ENCODE data around the gene HSDL1. TPM values are rescaled to one million over a fixed set of nuclear protein-coding genes. Genes with fewer than 3 reads are reported as not detected.

The HSDL1 gene
- polyA plus RNA-seq, 4 donors: 7.1 to 18.7 (median 10.4) TPM

DNA sequence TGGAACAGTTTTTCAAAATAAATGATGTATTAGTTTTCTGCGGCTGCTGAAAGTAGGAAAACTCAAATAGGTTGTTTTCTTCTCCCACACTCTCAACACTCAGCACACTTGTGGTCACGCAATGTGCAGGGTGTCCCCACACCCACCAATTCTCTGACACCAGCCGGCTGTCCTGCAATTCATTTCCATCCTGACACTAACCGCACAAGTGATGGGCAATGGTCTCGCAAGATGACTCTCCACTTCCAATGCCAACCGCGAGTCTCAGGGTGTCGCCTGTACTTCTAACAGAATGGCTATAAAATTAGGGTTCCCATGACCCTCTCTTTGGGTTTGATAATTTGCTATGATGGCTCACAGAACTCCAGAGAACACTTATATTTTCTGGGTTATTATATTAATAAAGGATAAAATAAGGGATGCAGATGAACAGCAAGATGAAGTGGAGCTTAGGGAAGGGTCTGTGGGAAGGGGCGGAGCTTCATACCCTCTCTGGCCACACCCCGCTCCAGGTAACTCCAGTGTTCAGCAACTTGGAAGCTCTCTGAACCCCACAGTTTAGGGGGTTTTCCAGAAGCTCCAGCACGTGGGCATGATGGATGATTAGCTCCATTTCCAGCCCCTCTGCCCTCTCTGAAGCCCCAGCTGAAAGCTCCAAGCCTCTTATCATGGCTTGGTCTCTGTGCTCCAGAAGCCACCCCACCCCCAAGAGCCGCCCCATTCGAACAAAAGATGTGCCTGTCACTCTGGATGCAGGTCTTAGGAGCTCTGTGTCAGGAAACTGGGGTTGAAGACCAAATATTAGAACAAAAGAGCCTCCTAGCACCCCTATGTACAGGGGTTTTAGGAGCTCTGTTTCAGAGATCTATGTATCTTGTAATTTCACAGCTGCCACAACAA is 22.1 kb upstream of the HSDL1 start:
- FAIRE-seq (no peak), DNase-seq (no peak)
- Histone ChIP-seq H3K4me3 (ENCODE audit: low read depth in 1 of 3, low read length in 3 of 3) (no peak overlapping the region), H3K27ac (ENCODE audit: low read depth in 1 of 3, low read length in 2 of 3) (no peak overlapping the region), H3K4me1 (ENCODE audit: control insufficient read depth in 3 of 3, insufficient read depth in 2 of 3, low read depth in 1 of 3, low read length in 2 of 3) (no peaks in the 10 kb centered on the region), H3K9me3 (ENCODE audit: control insufficient read depth in 2 of 2, insufficient read depth in 1 of 2, low read depth in 1 of 2, low read length in 1 of 2) (no peaks in the 10 kb centered on the region), H3K27me3 (ENCODE audit: control insufficient read depth in 3 of 3, insufficient read depth in 3 of 3, low read length in 3 of 3) (peaks cover 0 to 2% (median 0%) of the 10 kb centered on the region in 3 donors), H3K36me3 (ENCODE audit: control insufficient read depth in 3 of 3, insufficient read depth in 2 of 3, low read depth in 1 of 3, low read length in 3 of 3) (no peaks in the 10 kb centered on the region)
- WGBS, 3 donors: 67 to 68% (median 68%) methylated on average over 13 of the region's 13 CpGs

DNA sequence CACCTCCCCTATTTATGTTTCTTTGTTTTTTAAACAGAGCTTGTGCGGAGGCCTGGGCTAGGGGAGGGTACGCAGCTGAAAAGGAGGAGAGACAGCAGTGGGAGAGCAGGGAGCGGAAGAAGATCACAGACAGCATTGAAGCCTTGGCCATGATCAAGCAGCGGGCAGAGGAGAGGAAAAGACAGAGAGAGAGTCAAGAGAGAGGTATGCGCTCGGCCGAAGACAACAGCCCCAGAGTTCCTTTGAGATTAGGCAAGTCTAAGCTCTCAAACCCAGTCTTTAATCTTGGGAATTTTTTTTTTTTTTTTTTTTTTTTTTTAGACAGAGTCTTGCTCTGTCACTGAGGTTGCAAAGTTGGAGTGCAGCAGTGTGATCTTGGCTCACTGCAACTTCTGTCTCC is 20.8 kb upstream of the HSDL1 start:
- Histone ChIP-seq H3K27ac (ENCODE audit: low read depth in 1 of 3, low read length in 2 of 3) (no peak overlapping the region), H3K9me3 (ENCODE audit: control insufficient read depth in 2 of 2, insufficient read depth in 1 of 2, low read depth in 1 of 2, low read length in 1 of 2) (no peaks in the 10 kb centered on the region), H3K36me3 (ENCODE audit: control insufficient read depth in 3 of 3, insufficient read depth in 2 of 3, low read depth in 1 of 3, low read length in 3 of 3) (no peaks in the 10 kb centered on the region), H3K4me3 (ENCODE audit: low read depth in 1 of 3, low read length in 3 of 3) (no peak overlapping the region), H3K27me3 (ENCODE audit: control insufficient read depth in 3 of 3, insufficient read depth in 3 of 3, low read length in 3 of 3) (peaks cover 0 to 2% (median 0%) of the 10 kb centered on the region in 3 donors), H3K4me1 (ENCODE audit: control insufficient read depth in 3 of 3, insufficient read depth in 2 of 3, low read depth in 1 of 3, low read length in 2 of 3) (no peaks in the 10 kb centered on the region)
- DNase-seq: no peak
- no peak for FAIRE-seq
- WGBS, 3 donors: 90 to 93% (median 92%) methylated on average over 7 of the region's 7 CpGs

- Histone ChIP-seq H3K9me3 (ENCODE audit: control insufficient read depth in 2 of 2, insufficient read depth in 1 of 2, low read depth in 1 of 2, low read length in 1 of 2) (no peaks in the 10 kb centered on the region), H3K4me1 (ENCODE audit: control insufficient read depth in 3 of 3, insufficient read depth in 2 of 3, low read depth in 1 of 3, low read length in 2 of 3) (no peaks in the 10 kb centered on the region), H3K27ac (ENCODE audit: low read depth in 1 of 3, low read length in 2 of 3) (no peak overlapping the region), H3K27me3 (ENCODE audit: control insufficient read depth in 3 of 3, insufficient read depth in 3 of 3, low read length in 3 of 3) (no peaks in the 10 kb centered on the region), H3K36me3 (ENCODE audit: control insufficient read depth in 3 of 3, insufficient read depth in 2 of 3, low read depth in 1 of 3, low read length in 3 of 3) (no peaks in the 10 kb centered on the region), H3K4me3 (ENCODE audit: low read depth in 1 of 3, low read length in 3 of 3) (no peak overlapping the region)
- no peak for FAIRE-seq
- no peak for DNase-seq
- WGBS, 3 donors: 61 to 66% (median 65%) methylated on average over 3 of the region's 3 CpGs
These were observed 16.8 kb upstream of the HSDL1 start for GRCh38 chr16:84161801-84162200.

GRCh38 chr16:84161037-84161436 is 16.1 kb upstream of the HSDL1 start:
- H3K27ac ChIP-seq (ENCODE audit: low read depth in 1 of 3, low read length in 2 of 3): no peak overlapping the region
- H3K9me3 ChIP-seq (ENCODE audit: control insufficient read depth in 2 of 2, insufficient read depth in 1 of 2, low read depth in 1 of 2, low read length in 1 of 2): peaks cover 0 to 3% of the 10 kb centered on the region in 2 donors
- no peak for FAIRE-seq
- DNase-seq: no peak
- no peaks in the 10 kb centered on the region for H3K36me3 ChIP-seq (ENCODE audit: control insufficient read depth in 3 of 3, insufficient read depth in 2 of 3, low read depth in 1 of 3, low read length in 3 of 3)
- 78 to 91% (median 79%) methylated on average over 10 of the region's 10 CpGs for WGBS, 3 donors
- H3K4me1 ChIP-seq (ENCODE audit: control insufficient read depth in 3 of 3, insufficient read depth in 2 of 3, low read depth in 1 of 3, low read length in 2 of 3): no peaks in the 10 kb centered on the region
- peaks cover 0 to 3% (median 0%) of the 10 kb centered on the region in 3 donors for H3K27me3 ChIP-seq (ENCODE audit: control insufficient read depth in 3 of 3, insufficient read depth in 3 of 3, low read length in 3 of 3)
- H3K4me3 ChIP-seq (ENCODE audit: low read depth in 1 of 3, low read length in 3 of 3): no peak overlapping the region

- H3K36me3 ChIP-seq (ENCODE audit: control insufficient read depth in 3 of 3, insufficient read depth in 2 of 3, low read depth in 1 of 3, low read length in 3 of 3): no peaks in the 10 kb centered on the region
- no peak overlapping the region for H3K27ac ChIP-seq (ENCODE audit: low read depth in 1 of 3, low read length in 2 of 3)
- peaks cover 0 to 3% of the 10 kb centered on the region in 2 donors for H3K9me3 ChIP-seq (ENCODE audit: control insufficient read depth in 2 of 2, insufficient read depth in 1 of 2, low read depth in 1 of 2, low read length in 1 of 2)
- H3K27me3 ChIP-seq (ENCODE audit: control insufficient read depth in 3 of 3, insufficient read depth in 3 of 3, low read length in 3 of 3): peaks cover 0 to 3% (median 0%) of the 10 kb centered on the region in 3 donors
- DNase-seq (no peak), FAIRE-seq (no peak)
- WGBS, 3 donors: 26 to 49% (median 34%) methylated on average over 1 of the region's 1 CpG
- no peak overlapping the region for H3K4me3 ChIP-seq (ENCODE audit: low read depth in 1 of 3, low read length in 3 of 3)
- H3K4me1 ChIP-seq (ENCODE audit: control insufficient read depth in 3 of 3, insufficient read depth in 2 of 3, low read depth in 1 of 3, low read length in 2 of 3): no peaks in the 10 kb centered on the region
These were observed 14.8 kb upstream of the HSDL1 start for GRCh38 chr16:84159800-84160199.

GRCh38 chr16:84159007-84159406 is 14.0 kb upstream of the HSDL1 start:
- H3K27ac ChIP-seq (ENCODE audit: low read depth in 1 of 3, low read length in 2 of 3): no peak overlapping the region
- H3K4me1 ChIP-seq (ENCODE audit: control insufficient read depth in 3 of 3, insufficient read depth in 2 of 3, low read depth in 1 of 3, low read length in 2 of 3): no peaks in the 10 kb centered on the region
- H3K36me3 ChIP-seq (ENCODE audit: control insufficient read depth in 3 of 3, insufficient read depth in 2 of 3, low read depth in 1 of 3, low read length in 3 of 3): no peaks in the 10 kb centered on the region
- 28 to 41% (median 29%) methylated on average over 9 of the region's 9 CpGs for WGBS, 3 donors
- H3K27me3 ChIP-seq (ENCODE audit: control insufficient read depth in 3 of 3, insufficient read depth in 3 of 3, low read length in 3 of 3): peaks cover 0 to 3% (median 0%) of the 10 kb centered on the region in 3 donors
- FAIRE-seq: no peak
- H3K4me3 ChIP-seq (ENCODE audit: low read depth in 1 of 3, low read length in 3 of 3): no peak overlapping the region
- DNase-seq: no peak
- H3K9me3 ChIP-seq (ENCODE audit: control insufficient read depth in 2 of 2, insufficient read depth in 1 of 2, low read depth in 1 of 2, low read length in 1 of 2): peaks cover 0 to 3% of the 10 kb centered on the region in 2 donors

- 62 to 67% (median 65%) methylated on average over 5 of the region's 5 CpGs for WGBS, 3 donors
- Histone ChIP-seq H3K4me1 (ENCODE audit: control insufficient read depth in 3 of 3, insufficient read depth in 2 of 3, low read depth in 1 of 3, low read length in 2 of 3) (no peaks in the 10 kb centered on the region), H3K4me3 (ENCODE audit: low read depth in 1 of 3, low read length in 3 of 3) (no peak overlapping the region), H3K36me3 (ENCODE audit: control insufficient read depth in 3 of 3, insufficient read depth in 2 of 3, low read depth in 1 of 3, low read length in 3 of 3) (no peaks in the 10 kb centered on the region), H3K27me3 (ENCODE audit: control insufficient read depth in 3 of 3, insufficient read depth in 3 of 3, low read length in 3 of 3) (peaks cover 0 to 3% (median 0%) of the 10 kb centered on the region in 3 donors), H3K27ac (ENCODE audit: low read depth in 1 of 3, low read length in 2 of 3) (no peak overlapping the region), H3K9me3 (ENCODE audit: control insufficient read depth in 2 of 2, insufficient read depth in 1 of 2, low read depth in 1 of 2, low read length in 1 of 2) (peaks cover 0 to 3% of the 10 kb centered on the region in 2 donors)
- DNase-seq (no peak), FAIRE-seq (no peak)
These were observed 11.4 kb upstream of the HSDL1 start for GRCh38 chr16:84156342-84156784.

DNA sequence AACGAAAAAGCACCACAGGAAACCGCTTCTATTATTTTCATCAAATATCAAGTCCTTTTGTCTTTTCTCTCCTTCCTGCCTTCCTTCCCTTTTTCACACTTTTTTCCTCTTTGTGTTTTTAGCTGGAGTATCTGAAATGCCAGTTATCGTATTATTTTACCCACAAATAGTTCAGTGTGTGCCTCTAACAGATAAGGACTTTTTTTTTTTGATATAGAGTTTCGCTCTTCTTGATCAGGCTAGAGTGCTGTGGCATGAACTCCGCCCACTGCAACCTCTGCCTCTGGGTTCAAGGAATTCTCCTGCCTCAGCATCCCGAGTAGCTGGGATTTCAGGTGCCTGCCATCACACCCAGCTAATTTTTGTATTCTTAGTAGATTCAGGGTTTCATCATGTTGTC is 10.8 kb upstream of the HSDL1 start:
- Histone ChIP-seq H3K36me3 (ENCODE audit: control insufficient read depth in 3 of 3, insufficient read depth in 2 of 3, low read depth in 1 of 3, low read length in 3 of 3) (no peaks in the 10 kb centered on the region), H3K4me3 (ENCODE audit: low read depth in 1 of 3, low read length in 3 of 3) (no peak overlapping the region), H3K27ac (ENCODE audit: low read depth in 1 of 3, low read length in 2 of 3) (no peak overlapping the region), H3K9me3 (ENCODE audit: control insufficient read depth in 2 of 2, insufficient read depth in 1 of 2, low read depth in 1 of 2, low read length in 1 of 2) (peaks cover 0 to 3% of the 10 kb centered on the region in 2 donors), H3K27me3 (ENCODE audit: control insufficient read depth in 3 of 3, insufficient read depth in 3 of 3, low read length in 3 of 3) (peaks cover 0 to 3% (median 0%) of the 10 kb centered on the region in 3 donors), H3K4me1 (ENCODE audit: control insufficient read depth in 3 of 3, insufficient read depth in 2 of 3, low read depth in 1 of 3, low read length in 2 of 3) (no peaks in the 10 kb centered on the region)
- no peak for FAIRE-seq
- DNase-seq: no peak
- WGBS, 3 donors: 83 to 87% (median 86%) methylated on average over 6 of the region's 6 CpGs
